GM21576 (cell line): ENCODE data around the gene WDR20.
"Not testable (repeated sequence)": the region's sequence is repeated elsewhere in the genome, so short reads cannot be mapped to it uniquely, and the experiment has no call there.

Source experiments
- ATAC-seq: cut with Tn5 transposase; IDR thresholded peaks from one replicate; pipeline ENCODE4 v1.9.1; 2021; ENCODE audit warnings: mild to moderate bottlenecking, moderate library complexity; ENCODE audit not compliant: unreplicated experiment

Gene WDR20

GRCh38 chr14:102164241-102164641, 24.5 kb downstream of the WDR20 start:
- ATAC-seq: no peak

- no peak for ATAC-seq
Measured at GRCh38 chr14:102164965-102165364, 25.3 kb downstream of the WDR20 start.

GRCh38 chr14:102170061-102170460, 30.4 kb downstream of the WDR20 start:
- no peak for ATAC-seq

- no peak for ATAC-seq
Measured at GRCh38 chr14:102171173-102172020, 31.7 kb downstream of the WDR20 start.

- not testable (repeated sequence) for ATAC-seq
Measured at GRCh38 chr14:102172021-102172272, 32.2 kb downstream of the WDR20 start.

GRCh38 chr14:102172721-102173120, 33.0 kb downstream of the WDR20 start:
- not testable (repeated sequence) for ATAC-seq

GRCh38 chr14:102177161-102177560, 37.5 kb downstream of the WDR20 start:
- no peak for ATAC-seq

GRCh38 chr14:102178806-102179205, 39.1 kb downstream of the WDR20 start:
- ATAC-seq: no peak

GRCh38 chr14:102180248-102180998, 40.7 kb downstream of the WDR20 start:
- no peak for ATAC-seq

- ATAC-seq: no peak
Measured at GRCh38 chr14:102181187-102181586, 41.5 kb downstream of the WDR20 start.

- no peak for ATAC-seq
Measured at GRCh38 chr14:102182190-102182589, 42.5 kb downstream of the WDR20 start.

- ATAC-seq: no peak
Measured at GRCh38 chr14:102182936-102183619, 43.4 kb downstream of the WDR20 start.

GRCh38 chr14:102183886-102184285, 44.2 kb downstream of the WDR20 start:
- ATAC-seq: no peak

GRCh38 chr14:102184316-102185035, 44.8 kb downstream of the WDR20 start:
- no peak for ATAC-seq

- ATAC-seq: no peak
Measured at GRCh38 chr14:102185360-102185759, 45.7 kb downstream of the WDR20 start.

- no peak for ATAC-seq
Measured at GRCh38 chr14:102187044-102187443, 47.3 kb downstream of the WDR20 start.

- no peak for ATAC-seq
Measured at GRCh38 chr14:102187568-102188001, 47.9 kb downstream of the WDR20 start.

GRCh38 chr14:102188187-102188586, 48.5 kb downstream of the WDR20 start:
- no peak for ATAC-seq

GRCh38 chr14:102189874-102190273, 50.2 kb downstream of the WDR20 start:
- ATAC-seq: no peak

GRCh38 chr14:102192840-102193502, 53.3 kb downstream of the WDR20 start:
- no peak for ATAC-seq

- no peak for ATAC-seq
Measured at GRCh38 chr14:102194856-102195255, 55.2 kb downstream of the WDR20 start.
